B cell (primary cell): ENCODE data around the gene KIF26B. TPM values are rescaled to one million over a fixed set of nuclear protein-coding genes. Genes with fewer than 3 reads are reported as not detected.
A peak's percentile ranks its signal among the peaks of the same experiment; 100 is the strongest.

Source experiments
- ATAC-seq: fragments of 200-7000 bp; cut with Tn5 transposase; one replicate; pipeline ENCODE4 v1.10.0; 2021; ENCODE audit warnings: low read depth, mild to moderate bottlenecking, moderate number of reproducible peaks, moderate library complexity
- CTCF ChIA-PET: fragments of 350-600 bp; sonication (Branson Sonifier 250); formaldehyde crosslinking; loops from one replicate; lab custom pipeline; 2021; ENCODE audit warnings: antibody characterized with exemption, inconsistent platforms; lab: Charles Lee
- POLR2A ChIA-PET: fragments of 350-600 bp; sonication (Branson Sonifier 250); formaldehyde crosslinking; loops from one replicate; lab custom pipeline; 2021; ENCODE audit warnings: antibody characterized with exemption; lab: Charles Lee
- DNase-seq: peaks from one replicate; pipeline ENCODE4 v3.0.0; 2013
- H2AFZ ChIP-seq: 2 replicates; pipeline ENCODE4 v1.6.1; 2012; ENCODE audit warnings: mild to moderate bottlenecking, low read depth, low read length; ENCODE audit not compliant: insufficient read depth, poor library complexity, severe bottlenecking
- H3K27ac ChIP-seq, 2 donors: 1 replicate in 1 of 2; 2 replicates in 1 of 2; pipeline ENCODE4 v1.5.1; 2012 to 2013; ENCODE audit warnings: low read length in 2 of 2, mild to moderate bottlenecking in 2 of 2, moderate library complexity in 1 of 2
- H3K27me3 ChIP-seq, 4 experiments: fragments of 200-600 bp in 1 of 4; sonication (generic) in 1 of 4; replicated peaks in 1 of 4; 1 replicate in 2 of 4; 2 replicates in 2 of 4; pipeline versions ENCODE4 v1.6.1 to v1.7.0; 2013 to 2016; ENCODE audit warnings: low read length in 3 of 4, mild to moderate bottlenecking in 2 of 4, mixed read lengths in 1 of 4, moderate library complexity in 1 of 4; ENCODE audit not compliant: insufficient read depth in 4 of 4, control insufficient read depth in 3 of 4; ENCODE audit errors: control extremely low read depth in 1 of 4
- H3K36me3 ChIP-seq, 2 experiments: replicated peaks in 1 of 2; 1 replicate in 1 of 2; 2 replicates in 1 of 2; pipeline versions ENCODE4 v1.6.1 to v1.7.1; 2013; ENCODE audit warnings: low read length in 1 of 2; ENCODE audit not compliant: insufficient read depth in 2 of 2, control insufficient read depth in 1 of 2; ENCODE audit errors: control extremely low read depth in 1 of 2, extremely low read depth in 1 of 2
- H3K4me1 ChIP-seq, 2 donors: fragments of 200-600 bp in 1 of 2; sonication (generic) in 1 of 2; 1 replicate in 1 of 2; 2 replicates in 1 of 2; pipeline versions ENCODE4 v1.5.1 to v1.6.1; 2013 to 2017; ENCODE audit warnings: low read length in 2 of 2; ENCODE audit not compliant: control insufficient read depth in 2 of 2, insufficient read depth in 2 of 2
- H3K4me2 ChIP-seq: replicated peaks from 2 replicates; pipeline ENCODE3; 2012; ENCODE audit warnings: mild to moderate bottlenecking, low read depth, low read length; ENCODE audit not compliant: poor library complexity, severe bottlenecking
- H3K4me3 ChIP-seq, 5 experiments: fragments of 200-600 bp in 1 of 5; sonication (generic) in 1 of 5; 1 replicate in 3 of 5; 2 replicates in 2 of 5; pipeline versions ENCODE4 v1.5.1 to v1.7.0; 2011 to 2016; ENCODE audit warnings: low read length in 4 of 5, mild to moderate bottlenecking in 4 of 5, low read depth in 2 of 5, control low read depth in 1 of 5, moderate library complexity in 1 of 5; ENCODE audit not compliant: insufficient read depth in 1 of 5; ENCODE audit errors: control extremely low read depth in 1 of 5, extremely low read depth in 1 of 5
- H3K79me2 ChIP-seq: fragments of 200-600 bp; sonication (generic); one replicate; pipeline ENCODE4 v1.6.0; 2016; ENCODE audit warnings: low read length; ENCODE audit not compliant: control insufficient read depth, insufficient read depth
- H3K9ac ChIP-seq: fragments of 200-600 bp; sonication (generic); 2 replicates; pipeline ENCODE4 v1.6.1; 2017; ENCODE audit warnings: mild to moderate bottlenecking, low read length, moderate library complexity
- H3K9me3 ChIP-seq, 3 donors: one replicate each; pipeline versions ENCODE4 v1.6.1 to v1.7.1; 2013; ENCODE audit warnings: low read length in 2 of 3; ENCODE audit not compliant: control insufficient read depth in 2 of 3, insufficient read depth in 1 of 3; ENCODE audit errors: control extremely low read depth in 1 of 3
- H4K20me1 ChIP-seq: 2 replicates; pipeline ENCODE4 v1.6.0; 2012; ENCODE audit warnings: mild to moderate bottlenecking, low read length; ENCODE audit not compliant: insufficient read depth, control insufficient read depth, poor library complexity, severe bottlenecking
- H3K27ac Mint-ChIP-seq: one replicate; pipeline ENCODE4 v1.8.0; 2021; ENCODE audit warnings: mixed read lengths
- H3K27me3 Mint-ChIP-seq: one replicate; pipeline ENCODE4 v1.8.0; 2021; ENCODE audit warnings: mixed read lengths
- H3K4me1 Mint-ChIP-seq: one replicate; pipeline ENCODE4 v1.8.0; 2021; ENCODE audit warnings: mixed read lengths
- H3K4me3 Mint-ChIP-seq: one replicate; pipeline ENCODE4 v1.8.0; 2021; ENCODE audit warnings: mixed read lengths
- H3K9me3 Mint-ChIP-seq: one replicate; pipeline ENCODE4 v1.8.0; 2022; ENCODE audit warnings: mixed read lengths; ENCODE audit not compliant: insufficient read depth
- EZH2 ChIP-seq: IDR thresholded peaks from 2 replicates; pipeline ENCODE4 v1.6.1; 2012; ENCODE audit warnings: borderline replicate concordance, low read depth, mild to moderate bottlenecking, moderate library complexity, low read length; ENCODE audit not compliant: insufficient read depth, poor library complexity, severe bottlenecking
- WGBS: methylation state at CpG from one replicate; pipeline ENCODE4 v1.1.5; 2013; ENCODE audit warnings: missing lambda C conversion rate; ENCODE audit not compliant: insufficient coverage; 5-methylcytosine and 5-hydroxymethylcytosine counted together
- intact Hi-C: fragments of 100-400 bp; cut with micrococcal nuclease; formaldehyde crosslinking; loops from one replicate; pipeline ENCODE4 v1.10.0; 2022
- polyA plus RNA-seq: library from polyadenylated mRNA; depleted of rRNA; stranded (reverse); fragments of >200 nt; gene quantifications from 2 replicates; pipeline ENCODE4 v1.2.3, GENCODE V29; 2012
- total RNA-seq, 2 donors: library from RNA; stranded (reverse); fragments of 120-200 nt in 1 of 2; gene quantifications; 1 replicate in 1 of 2; 2 replicates in 1 of 2; pipeline versions ENCODE4 v1.2.3 to v1.2.4, GENCODE V29; 2013 to 2022
- TF ChIP-seq, protein P1 (sequence below): fragments of 200-600 bp; IDR thresholded peaks from one replicate; pipeline ENCODE4 v1.8.0; 2022; ENCODE audit warnings: antibody characterized with exemption, mild to moderate bottlenecking

The KIF26B gene
- total and polyA plus RNA-seq, 2 donors (not counting 1 experiment from before 2014, with no cell fraction given): 0.62 TPM; not detected in 1

DNA sequence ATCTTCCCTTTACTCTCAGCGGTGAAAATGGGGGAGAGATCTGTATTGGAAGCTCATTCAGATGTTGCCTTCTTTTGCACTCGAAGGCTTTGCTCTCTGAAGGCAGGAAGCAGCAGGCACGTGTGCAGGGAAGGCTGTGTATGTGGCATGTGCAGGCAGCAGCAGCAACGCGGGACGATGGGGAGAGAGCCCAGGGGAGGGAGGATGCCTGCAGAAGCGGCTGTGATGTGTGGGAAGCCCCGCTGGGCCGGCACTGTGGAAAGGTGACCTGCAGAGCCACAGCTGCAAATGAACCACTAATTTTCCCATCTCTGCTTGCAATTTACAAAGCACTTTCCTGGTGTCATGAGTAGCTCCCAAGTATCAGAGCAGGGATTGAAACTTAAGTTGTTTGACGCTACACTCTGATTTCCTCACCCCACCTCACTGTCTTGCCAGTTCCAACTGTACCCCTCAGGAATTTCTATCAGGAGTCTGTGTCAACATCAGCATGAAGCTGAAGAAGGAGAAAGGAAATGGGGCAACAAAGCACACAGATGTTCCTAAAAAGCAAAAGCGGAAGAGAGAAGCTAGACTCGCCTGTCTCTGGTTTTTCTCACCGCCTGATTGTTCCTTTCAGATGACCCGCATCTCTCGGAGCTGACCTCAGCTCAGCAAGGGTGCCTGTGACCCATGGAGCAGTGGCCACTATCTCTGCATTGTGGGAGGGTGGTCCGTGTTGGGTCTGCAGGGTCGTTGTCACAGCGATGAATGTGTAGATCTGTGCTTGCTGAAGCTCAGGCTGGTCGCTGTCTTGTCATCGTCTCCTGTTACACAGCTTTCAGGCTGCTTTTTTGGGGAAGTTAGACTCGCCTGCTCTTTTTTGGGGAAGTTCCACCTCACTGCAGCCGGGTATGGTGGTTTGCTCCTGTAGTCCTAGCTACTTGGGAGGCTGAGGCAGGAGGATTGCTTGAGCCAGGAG lies 156.1 kb downstream of the KIF26B start:
- peak; percentile 24 for ATAC-seq
- H2AFZ ChIP-seq: peak overlapping the region; percentile 49
- Mint-ChIP-seq H3K9me3 (peaks cover 3% of the 10 kb centered on the region), H3K4me1 (peaks cover 13% of the 10 kb centered on the region), H3K4me3 (peak overlapping the region; percentile 84), H3K27me3 (no peaks in the 10 kb centered on the region), H3K27ac (no peak overlapping the region)
- H3K9me3 ChIP-seq: no peaks in the 10 kb centered on the region
- no peak overlapping the region for H3K27ac ChIP-seq
- no peaks in the 10 kb centered on the region for H3K36me3 ChIP-seq
- DNase-seq: peak; percentile 26
- 4% methylated on average over 17 of the region's 22 CpGs for WGBS
- TF ChIP-seq, protein P1, sequence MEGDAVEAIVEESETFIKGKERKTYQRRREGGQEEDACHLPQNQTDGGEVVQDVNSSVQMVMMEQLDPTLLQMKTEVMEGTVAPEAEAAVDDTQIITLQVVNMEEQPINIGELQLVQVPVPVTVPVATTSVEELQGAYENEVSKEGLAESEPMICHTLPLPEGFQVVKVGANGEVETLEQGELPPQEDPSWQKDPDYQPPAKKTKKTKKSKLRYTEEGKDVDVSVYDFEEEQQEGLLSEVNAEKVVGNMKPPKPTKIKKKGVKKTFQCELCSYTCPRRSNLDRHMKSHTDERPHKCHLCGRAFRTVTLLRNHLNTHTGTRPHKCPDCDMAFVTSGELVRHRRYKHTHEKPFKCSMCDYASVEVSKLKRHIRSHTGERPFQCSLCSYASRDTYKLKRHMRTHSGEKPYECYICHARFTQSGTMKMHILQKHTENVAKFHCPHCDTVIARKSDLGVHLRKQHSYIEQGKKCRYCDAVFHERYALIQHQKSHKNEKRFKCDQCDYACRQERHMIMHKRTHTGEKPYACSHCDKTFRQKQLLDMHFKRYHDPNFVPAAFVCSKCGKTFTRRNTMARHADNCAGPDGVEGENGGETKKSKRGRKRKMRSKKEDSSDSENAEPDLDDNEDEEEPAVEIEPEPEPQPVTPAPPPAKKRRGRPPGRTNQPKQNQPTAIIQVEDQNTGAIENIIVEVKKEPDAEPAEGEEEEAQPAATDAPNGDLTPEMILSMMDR: no peak
- TF ChIP-seq EZH2: no peak
- H3K9ac ChIP-seq: peak overlapping the region; percentile 24
- H3K4me3 ChIP-seq: peak overlapping the region in 4 of 5 experiments; percentile 30 to 47 (median 44)
- H3K27me3 ChIP-seq: no peaks in the 10 kb centered on the region
- H3K4me2 ChIP-seq: peak overlapping the region; percentile 66
- H4K20me1 ChIP-seq: no peaks in the 10 kb centered on the region
- POLR2A ChIA-PET: no interaction called here
- CTCF ChIA-PET: interaction anchor here (0.5 kb wide), 1 partner anchor 12 kb away, joined by 4 read pairs; no protein-coding TSS in a partner anchor
- peaks cover 7 to 13% of the 10 kb centered on the region in 2 donors for H3K4me1 ChIP-seq
- intact Hi-C loops: no loop called here
- no peaks in the 10 kb centered on the region for H3K79me2 ChIP-seq
